ENCODE results near the gene SVIL.

DNA sequence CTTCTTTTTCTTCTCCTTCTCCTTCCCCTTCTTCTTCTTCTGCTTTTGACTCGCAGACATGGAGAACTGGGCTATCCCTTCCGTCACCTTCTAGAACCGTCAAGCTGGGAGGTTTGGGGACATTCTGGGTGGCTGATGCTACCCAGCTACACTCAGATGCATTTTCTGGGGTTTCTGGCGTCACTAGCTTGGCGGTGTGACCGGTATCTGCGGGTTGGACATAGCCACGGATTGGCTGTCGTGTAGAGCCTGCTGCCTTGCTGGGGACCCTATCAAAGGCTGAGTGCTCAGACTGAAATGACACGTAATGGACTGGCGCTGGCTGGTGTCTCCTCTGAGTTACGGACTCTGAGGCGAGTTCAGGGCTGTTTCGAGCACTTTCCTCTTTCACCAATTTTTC, 101.7 kb downstream of the SVIL start:
- TF ChIP-seq CTCF (optimal IDR thresholded peaks at IDR 0.05 in 1 of 3, IDR thresholded peaks at IDR 0.05 in 1 of 3, conservative IDR thresholded peaks at IDR 0.05 in 1 of 3; ENCODE audit: extremely low read depth in 1 of 3, insufficient read depth in 2 of 3, low read length in 3 of 3): no peak
- no peak for TF ChIP-seq EZH2 (IDR thresholded peaks at IDR 0.05; ENCODE audit: low read length)

Measured in keratinocyte (primary cell).